Measurements from ENCODE around the gene STRIT1. TPM values are rescaled to one million over a fixed set of nuclear protein-coding genes. Genes with fewer than 3 reads are reported as not detected.

Gene STRIT1
- total and polyA plus RNA-seq, 8 donors: 0.73 TPM; not detected in 7

GRCh38 chr3:155327871-155328270 is 34.4 kb upstream of the STRIT1 start:
- no peak for FAIRE-seq
- 72 to 86% methylated on average over 2 of the region's 2 CpGs for WGBS, 2 donors
- intact Hi-C loops (cut with DNase I): no loop called here

GRCh38 chr3:155327430-155327829 is 33.9 kb upstream of the STRIT1 start:
- no peak for FAIRE-seq
- H3K4me3 ChIP-seq: no peak overlapping the region
- H3K27me3 ChIP-seq: no peaks in the 10 kb centered on the region
- no peak overlapping the region for H3K27ac ChIP-seq
- no peak for DNase-seq
- WGBS, 2 donors: 91% methylated on average over 1 of the region's 1 CpG
- H3K9me3 ChIP-seq: no peaks in the 10 kb centered on the region
- H3K36me3 ChIP-seq: no peaks in the 10 kb centered on the region
- no peaks in the 10 kb centered on the region for H3K4me1 ChIP-seq
- intact Hi-C loops (cut with DNase I): no loop called here
- no peak for ATAC-seq
- TF ChIP-seq CTCF (IDR thresholded peaks at IDR 0.05): no peak

More at GRCh38 chr3:155327871-155328270, 34.4 kb upstream of the STRIT1 start:
- no peak for DNase-seq
- no peaks in the 10 kb centered on the region for H3K9me3 ChIP-seq
- H3K27ac ChIP-seq: no peak overlapping the region
- no peak for TF ChIP-seq CTCF (IDR thresholded peaks at IDR 0.05)
- H3K4me3 ChIP-seq: no peak overlapping the region
- H3K4me1 ChIP-seq: no peaks in the 10 kb centered on the region
- no peaks in the 10 kb centered on the region for H3K36me3 ChIP-seq
- ATAC-seq: no peak
- H3K27me3 ChIP-seq: no peaks in the 10 kb centered on the region

GRCh38 chr3:155326901-155327300 is 33.4 kb upstream of the STRIT1 start:
- intact Hi-C loops (cut with DNase I): no loop called here
- WGBS, 2 donors: 72 to 76% methylated on average over 4 of the region's 4 CpGs
- H3K9me3 ChIP-seq: no peaks in the 10 kb centered on the region
- H3K27ac ChIP-seq: no peak overlapping the region
- DNase-seq (no peak), ATAC-seq (no peak), FAIRE-seq (no peak)
- no peaks in the 10 kb centered on the region for H3K4me1 ChIP-seq
- no peak overlapping the region for H3K4me3 ChIP-seq
- no peaks in the 10 kb centered on the region for H3K36me3 ChIP-seq
- no peaks in the 10 kb centered on the region for H3K27me3 ChIP-seq
- no peak for TF ChIP-seq CTCF (IDR thresholded peaks at IDR 0.05)

GRCh38 chr3:155326244-155326643 is 32.8 kb upstream of the STRIT1 start:
- no peak overlapping the region for H3K27ac ChIP-seq
- TF ChIP-seq CTCF (IDR thresholded peaks at IDR 0.05): no peak
- no peak for DNase-seq
- H3K36me3 ChIP-seq: no peaks in the 10 kb centered on the region
- no peak for FAIRE-seq
- intact Hi-C loops (cut with DNase I): no loop called here
- 66 to 75% methylated on average over 5 of the region's 5 CpGs for WGBS, 2 donors
- no peaks in the 10 kb centered on the region for H3K9me3 ChIP-seq
- no peak overlapping the region for H3K4me3 ChIP-seq
- no peaks in the 10 kb centered on the region for H3K27me3 ChIP-seq
- no peaks in the 10 kb centered on the region for H3K4me1 ChIP-seq
- no peak for ATAC-seq

DNA sequence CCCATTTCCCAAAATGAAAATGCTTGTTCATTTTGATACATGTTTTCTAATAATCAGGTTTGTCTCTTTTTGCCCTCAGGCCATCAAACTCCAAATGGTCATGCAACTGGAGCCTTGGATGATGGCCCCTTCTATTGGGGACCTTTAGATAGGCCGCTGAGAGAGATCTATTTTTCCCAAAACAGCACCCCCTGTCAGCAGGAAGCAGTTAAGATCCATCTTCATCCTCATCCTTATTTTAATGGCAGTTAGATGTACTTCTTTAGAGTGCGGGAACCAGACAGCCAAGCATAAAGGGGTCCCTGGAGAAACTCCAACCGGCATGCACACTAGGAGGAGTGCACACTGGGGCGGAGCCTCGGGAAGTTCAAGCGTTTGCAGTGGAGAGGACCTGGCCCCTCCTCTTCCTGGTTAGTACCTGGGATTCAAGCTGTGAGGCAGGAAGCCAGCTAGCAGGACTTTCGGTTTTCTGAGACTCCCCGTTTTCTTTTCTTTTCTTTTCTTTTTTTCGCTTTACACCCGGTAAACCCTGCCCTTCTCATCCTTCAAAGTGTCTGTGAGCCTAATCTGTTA is 31.9 kb upstream of the STRIT1 start:
- H3K4me3 ChIP-seq: peak overlapping the region in 1 of 4 donors; percentile 35
- H3K9me3 ChIP-seq: no peaks in the 10 kb centered on the region
- 45 to 53% methylated on average over 10 of the region's 10 CpGs for WGBS, 2 donors
- FAIRE-seq (no peak), ATAC-seq (peak; percentile 53 to 80 (median 70)), DNase-seq (peak in 3 of 6 donors; percentile 5 to 20 (median 18))
- H3K4me1 ChIP-seq: no peaks in the 10 kb centered on the region
- no peak for TF ChIP-seq CTCF (IDR thresholded peaks at IDR 0.05)
- no peak overlapping the region for H3K27ac ChIP-seq
- H3K36me3 ChIP-seq: no peaks in the 10 kb centered on the region
- H3K27me3 ChIP-seq: no peaks in the 10 kb centered on the region
- intact Hi-C loops (cut with DNase I): no loop called here

Data from pancreas (tissue), 10 donors.